ENCODE measurements around the gene IGHMBP2. TPM values are rescaled to one million over a fixed set of nuclear protein-coding genes. Genes with fewer than 3 reads are reported as not detected.

The IGHMBP2 gene
- 11.5 to 16.2 TPM (median 14.6 TPM) in 5 replicates for total RNA-seq (2022; extraction: Qiagen RNA extraction)

DNA sequence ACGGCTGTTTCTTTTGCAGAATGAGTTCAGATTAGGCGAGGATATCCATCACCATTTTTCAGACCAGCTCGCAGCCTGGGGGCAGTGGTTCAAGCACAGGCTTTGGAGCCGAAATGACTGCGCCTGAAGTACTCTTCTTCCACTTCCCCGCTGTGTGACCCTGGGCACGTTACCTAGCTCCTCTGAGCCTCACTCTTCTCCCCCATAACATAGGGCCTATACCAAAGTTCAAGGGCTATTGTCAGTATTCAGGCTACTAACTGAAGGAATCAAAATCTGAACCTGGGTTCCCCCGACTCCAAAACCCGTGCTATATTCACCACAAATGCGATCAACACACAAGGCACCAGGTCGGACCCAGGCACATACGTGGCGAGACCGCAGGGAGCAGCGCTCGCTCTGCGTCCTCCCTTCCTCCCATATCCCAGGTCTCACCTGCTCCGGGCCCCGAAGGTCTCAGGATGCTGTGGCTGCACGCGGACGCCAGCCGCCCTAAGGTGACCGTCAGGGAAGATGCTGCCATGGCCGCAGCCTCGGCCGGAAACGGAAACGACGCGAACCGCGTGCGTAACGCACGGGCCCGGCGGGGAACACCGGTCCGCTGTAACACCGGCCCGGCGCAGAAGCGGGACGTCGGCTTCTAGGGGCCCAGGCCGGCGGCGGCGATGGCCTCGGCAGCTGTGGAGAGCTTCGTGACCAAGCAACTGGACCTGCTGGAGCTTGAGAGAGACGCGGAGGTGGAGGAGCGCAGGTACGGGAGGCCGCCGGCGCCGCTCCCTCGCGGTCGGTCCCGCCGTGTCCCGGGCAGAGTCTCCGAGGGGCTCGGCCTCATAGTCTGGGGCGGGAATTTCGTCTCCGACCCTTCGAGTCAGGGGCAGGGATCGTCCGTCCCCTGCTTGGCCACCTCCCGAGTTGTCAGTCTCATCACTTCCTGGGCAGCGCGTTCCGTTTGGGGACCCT lies at the start of gene IGHMBP2, which contains the start of gene MRPL21:
Gene IGHMBP2 (plus strand): TSS at position 604 of the 960 bp plus-strand sequence. CDS start 62 bp downstream, at position 666.
Gene MRPL21 (minus strand): TSS at position 545 of the 960 bp plus-strand sequence. CDS start 22 bp downstream, at position 523.

DNA sequence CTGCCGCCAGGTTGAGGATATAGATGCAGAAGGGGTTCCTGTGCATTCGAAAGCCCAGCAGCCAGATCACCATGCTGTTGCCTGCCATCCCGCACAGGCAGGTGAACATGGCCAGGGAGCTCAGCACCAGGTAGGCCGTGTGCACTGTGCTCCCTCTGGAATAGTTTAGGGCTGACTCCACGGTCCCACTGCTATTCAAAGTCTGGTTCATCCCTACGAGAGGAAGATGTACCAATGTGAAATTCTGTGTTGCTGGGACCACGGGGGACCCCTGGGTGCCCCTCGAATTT lies 77.0 kb downstream of the IGHMBP2 start, which contains the start of gene MRGPRD:
Gene MRGPRD (minus strand): TSS at position 211 of the 290 bp plus-strand sequence. CDS start 0 bp downstream, at position 211.

Other genes starting within 250 kb of the IGHMBP2 start
- gene GAL, start 219.3 kb upstream of the IGHMBP2 start, total RNA-seq (2022; extraction: Qiagen RNA extraction), result 12.0 to 21.5 TPM (median 18.0 TPM) in 5 replicates
- gene TESMIN, start 152.4 kb upstream of the IGHMBP2 start, total RNA-seq (2022; extraction: Qiagen RNA extraction), result 3.9 to 6.2 TPM (median 5.8 TPM) in 5 replicates
- 24.2 to 38.7 TPM (median 34.8 TPM) in 5 replicates for gene CPT1A, start 62.0 kb upstream of the IGHMBP2 start, total RNA-seq (2022; extraction: Qiagen RNA extraction)
- gene MRPL21, start 59 bp upstream of the IGHMBP2 start, total RNA-seq (2022; extraction: Qiagen RNA extraction), result 112 to 130 TPM (median 121 TPM) in 5 replicates
- gene MRGPRD, start 77.1 kb downstream of the IGHMBP2 start, total RNA-seq (2022; extraction: Qiagen RNA extraction), result not detected in 5 replicates
- gene MRGPRF, start 109.4 kb downstream of the IGHMBP2 start, total RNA-seq (2022; extraction: Qiagen RNA extraction), result 0.03 to 0.07 TPM (median 0.05 TPM) in 4 of 5 replicates, not detected in the other
- 8.7 to 13.6 TPM (median 12.1 TPM) in 5 replicates for gene TPCN2, start 145.0 kb downstream of the IGHMBP2 start, total RNA-seq (2022; extraction: Qiagen RNA extraction)

Measured in A549 treated with dexamethasone at 1 μM for 4 hours (cell line).